H1 (cell line): Measurements from ENCODE around the gene C11orf58. TPM values are rescaled to one million over a fixed set of nuclear protein-coding genes. Genes with fewer than 3 reads are reported as not detected.

Experiments used
- CTCF ChIA-PET: fragments of 300-600 bp; sonication (Branson Sonifier 250); formaldehyde crosslinking; loops from one replicate; lab custom pipeline; 2021; ENCODE audit not compliant: partially characterized antibody; lab: Charles Lee
- POLR2A ChIA-PET: fragments of 300-600 bp; sonication (Branson Sonifier 250); formaldehyde crosslinking; loops from one replicate; lab custom pipeline; 2021; ENCODE audit warnings: inconsistent platforms; ENCODE audit not compliant: partially characterized antibody; lab: Charles Lee
- DNase-seq, 2 experiments: peaks; one replicate each; pipeline versions ENCODE4 v3.0.0 to v3.0.0-alpha.2; 2010 to 2022; ENCODE audit warnings: low spot score in 2 of 2, low read depth in 1 of 2, mixed read lengths in 1 of 2
- FAIRE-seq: peaks from 2 replicates; lab custom pipeline; 2011; peaks lifted over from hg19 to GRCh38; lab: Jason Lieb, UNC
- H2AFZ ChIP-seq: 2 replicates; pipeline ENCODE4 v1.8.1; 2012; ENCODE audit warnings: low read length, inconsistent platforms
- H2AK5ac ChIP-seq: 2 replicates; pipeline ENCODE4 v1.6.1; 2013; ENCODE audit warnings: low read depth, low read length
- H2BK120ac ChIP-seq: replicated peaks from 2 replicates; pipeline ENCODE3; 2013; ENCODE audit warnings: low read depth, low read length, inconsistent platforms
- H2BK12ac ChIP-seq: 2 replicates; pipeline ENCODE4 v1.6.1; 2013; ENCODE audit warnings: low read depth, low read length
- H2BK15ac ChIP-seq: 2 replicates; pipeline ENCODE4 v1.6.1; 2013; ENCODE audit warnings: low read length
- H2BK20ac ChIP-seq: 2 replicates; pipeline ENCODE4 v1.6.1; 2013; ENCODE audit warnings: low read length
- H2BK5ac ChIP-seq: 2 replicates; pipeline ENCODE4 v1.6.1; 2013; ENCODE audit warnings: low read depth, low read length
- H3K14ac ChIP-seq: 2 replicates; pipeline ENCODE4 v1.6.1; 2013; ENCODE audit warnings: inconsistent platforms; ENCODE audit not compliant: insufficient read length
- H3K18ac ChIP-seq: 2 replicates; pipeline ENCODE4 v1.6.1; 2013; ENCODE audit warnings: low read length; ENCODE audit errors: extremely low read depth
- H3K23ac ChIP-seq: 2 replicates; pipeline ENCODE4 v1.6.1; 2013; ENCODE audit warnings: inconsistent platforms; ENCODE audit not compliant: insufficient read length
- H3K23me2 ChIP-seq: 2 replicates; pipeline ENCODE4 v1.6.1; 2013; ENCODE audit warnings: low read depth, low read length
- H3K27ac ChIP-seq: 2 replicates; pipeline ENCODE4 v1.6.1; 2011; ENCODE audit warnings: low read depth, low read length, inconsistent platforms
- H3K27me3 ChIP-seq, 4 experiments: replicated peaks in 1 of 4; 1 replicate in 1 of 4; 2 replicates in 3 of 4; pipeline versions ENCODE4 v1.6.1 to v1.8.1; 2011 to 2013; ENCODE audit warnings: low read length in 3 of 4, mild to moderate bottlenecking in 3 of 4, inconsistent platforms in 2 of 4, mixed read lengths in 2 of 4, moderate library complexity in 1 of 4; ENCODE audit not compliant: control insufficient read depth in 3 of 4, insufficient read depth in 3 of 4; ENCODE audit errors: extremely low read depth in 1 of 4
- H3K36me3 ChIP-seq, 4 experiments: 2 replicates each; pipeline versions ENCODE4 v1.6.1 to v1.8.1; 2011 to 2013; ENCODE audit warnings: mild to moderate bottlenecking in 4 of 4, low read length in 3 of 4, moderate library complexity in 2 of 4, control low read depth in 1 of 4, inconsistent platforms in 1 of 4; ENCODE audit not compliant: insufficient read depth in 4 of 4, control insufficient read depth in 2 of 4
- H3K4ac ChIP-seq: replicated peaks from 2 replicates; pipeline ENCODE3; 2013; ENCODE audit warnings: low read length, low read depth, mixed read lengths, inconsistent platforms; ENCODE audit not compliant: insufficient read length
- H3K4me1 ChIP-seq, 4 experiments: replicated peaks in 1 of 4; 1 replicate in 1 of 4; 2 replicates in 3 of 4; pipeline versions ENCODE4 v1.6.1 to v1.8.1; 2011 to 2013; ENCODE audit warnings: low read length in 3 of 4, inconsistent platforms in 2 of 4, mixed read lengths in 1 of 4; ENCODE audit not compliant: insufficient read depth in 4 of 4, control insufficient read depth in 3 of 4
- H3K4me2 ChIP-seq, 2 experiments: 2 replicates each; pipeline versions ENCODE4 v1.6.1 to v1.8.1; 2011 to 2013; ENCODE audit warnings: low read depth in 2 of 2, low read length in 2 of 2, control low read depth in 1 of 2, inconsistent platforms in 1 of 2, mild to moderate bottlenecking in 1 of 2; ENCODE audit not compliant: insufficient read depth in 1 of 2
- H3K4me3 ChIP-seq, 4 experiments: fragments of 200-600, 300-600 bp in 1 of 4; sonication (generic), shearing (Covaris generic), sonication (Bioruptor Twin) in 1 of 4; 2 replicates each; pipeline versions ENCODE4 v1.5.1 to v1.8.1; 2011 to 2016; ENCODE audit warnings: low read length in 4 of 4, low read depth in 3 of 4, control low read depth in 2 of 4, inconsistent platforms in 2 of 4, mild to moderate bottlenecking in 2 of 4, mixed read lengths in 1 of 4, moderate library complexity in 1 of 4; ENCODE audit not compliant: insufficient read depth in 2 of 4; ENCODE audit errors: extremely low read depth in 1 of 4
- H3K56ac ChIP-seq: replicated peaks from 2 replicates; pipeline ENCODE3; 2013; ENCODE audit warnings: low read depth, mild to moderate bottlenecking, mixed read lengths, low read length, inconsistent platforms; ENCODE audit not compliant: insufficient read length
- H3K79me1 ChIP-seq: 2 replicates; pipeline ENCODE4 v1.6.1; 2013; ENCODE audit warnings: low read depth, low read length, control low read depth
- H3K79me2 ChIP-seq, 2 experiments: 2 replicates each; pipeline versions ENCODE4 v1.6.1 to v1.8.1; 2012 to 2013; ENCODE audit warnings: low read length in 2 of 2, mild to moderate bottlenecking in 2 of 2, inconsistent platforms in 1 of 2; ENCODE audit not compliant: insufficient read depth in 2 of 2, control insufficient read depth in 1 of 2
- H3K9ac ChIP-seq, 4 experiments: replicated peaks in 1 of 4; 1 replicate in 1 of 4; 2 replicates in 3 of 4; pipeline versions ENCODE4 v1.6.1 to v1.8.1; 2011 to 2013; ENCODE audit warnings: low read depth in 3 of 4, low read length in 3 of 4, control low read depth in 2 of 4, mild to moderate bottlenecking in 2 of 4, moderate library complexity in 2 of 4, inconsistent platforms in 1 of 4; ENCODE audit errors: extremely low read depth in 1 of 4
- H3K9me3 ChIP-seq, 2 experiments: 2 replicates each; pipeline versions ENCODE4 v1.6.1 to v1.8.1; 2012 to 2013; ENCODE audit warnings: mild to moderate bottlenecking in 2 of 2, moderate library complexity in 2 of 2, control low read depth in 1 of 2, inconsistent platforms in 1 of 2, low read depth in 1 of 2, low read length in 1 of 2, mixed read lengths in 1 of 2; ENCODE audit not compliant: insufficient read depth in 2 of 2
- H4K20me1 ChIP-seq, 2 experiments: replicated peaks in 1 of 2; 2 replicates each; pipeline versions ENCODE3 to v1.8.1; 2011 to 2013; ENCODE audit warnings: inconsistent platforms in 2 of 2, low read length in 2 of 2, mild to moderate bottlenecking in 1 of 2; ENCODE audit not compliant: insufficient read depth in 2 of 2, control insufficient read depth in 1 of 2
- H4K5ac ChIP-seq: 2 replicates; pipeline ENCODE4 v1.6.1; 2013; ENCODE audit warnings: low read length, low read depth, mixed read lengths, inconsistent platforms; ENCODE audit not compliant: insufficient read length
- H4K8ac ChIP-seq: 2 replicates; pipeline ENCODE4 v1.8.0; 2013; ENCODE audit warnings: mild to moderate bottlenecking, moderate library complexity, low read length, inconsistent platforms; ENCODE audit not compliant: insufficient read depth; ENCODE audit errors: extremely low read depth
- H4K91ac ChIP-seq: replicated peaks from 2 replicates; pipeline ENCODE3; 2013; ENCODE audit warnings: low read length, mixed read lengths, inconsistent platforms; ENCODE audit not compliant: insufficient read length
- GABPA ChIP-seq: IDR thresholded peaks from 2 replicates; pipeline ENCODE4 v1.6.1; 2011; ENCODE audit warnings: mild to moderate bottlenecking, low read length, moderate library complexity, borderline replicate concordance; ENCODE audit not compliant: insufficient read depth
- WGBS, 2 experiments: shearing (Covaris generic) in 1 of 2; methylation state at CpG; one replicate each; pipeline versions ENCODE4 v1.1.6 to v1.1.7; 2013 to 2015; ENCODE audit warnings: low lambda C conversion rate in 2 of 2, mixed read lengths in 2 of 2, inconsistent platforms in 1 of 2, low coverage in 1 of 2, missing lambda C conversion rate in 1 of 2; ENCODE audit not compliant: insufficient replicate concordance in 2 of 2, insufficient coverage in 1 of 2, insufficient read length in 1 of 2; ENCODE audit errors: extremely low coverage in 1 of 2, missing lambda C conversion rate in 1 of 2; 5-methylcytosine and 5-hydroxymethylcytosine counted together
- polyA plus RNA-seq, 7 experiments: library from polyadenylated mRNA; depleted of rRNA in 3 of 7; stranded (reverse) in 5 of 7; unstranded in 2 of 7; fragments of >200 nt in 5 of 7; fragments of 200-250 nt in 2 of 7; gene quantifications; 1 replicate in 5 of 7; 2 replicates in 1 of 7; 4 replicates in 1 of 7; pipeline versions ENCODE4 v1.2.1 to v1.2.3, GENCODE V29; 2011 to 2013; ENCODE audit warnings: missing spikeins in 2 of 7, mixed read lengths in 2 of 7
- total RNA-seq: library from RNA; stranded (reverse); fragmentation: NEBNext Ultra II Directional; extraction: Animal tissue kit (Norgen Biotek cat#: 25700); gene quantifications from 2 replicates; pipeline ENCODE4 v1.2.1, GENCODE V29; 2021

Gene C11orf58
- total and polyA plus RNA-seq, 2 of the 8 experiments (the other 6 are each of a cell fraction or from before 2014, with no cell fraction given), result 70.7 to 181 TPM

- Histone ChIP-seq H2BK5ac (no peak overlapping the region), H3K56ac (no peak overlapping the region), H3K27ac (no peak overlapping the region), H3K9ac (no peak overlapping the region), H4K91ac (no peak overlapping the region), H3K4me2 (no peak overlapping the region), H3K4me3 (no peak overlapping the region), H2BK15ac (no peak overlapping the region), H3K79me1 (no peaks in the 10 kb centered on the region), H3K14ac (no peak overlapping the region), H3K23ac (no peak overlapping the region), H3K4ac (no peak overlapping the region), H3K36me3 (peaks cover 0 to 6% (median 3%) of the 10 kb centered on the region in 4 experiments; a peak in 2 of 8 replicates), H3K18ac (no peak overlapping the region), H2BK120ac (no peak overlapping the region), H3K4me1 (no peaks in the 10 kb centered on the region), H2BK12ac (no peak overlapping the region), H4K20me1 (peaks cover 4 to 5% of the 10 kb centered on the region in 2 experiments), H2AK5ac (no peak overlapping the region), H3K27me3 (no peaks in the 10 kb centered on the region), H4K8ac (no peak overlapping the region), H3K23me2 (no peaks in the 10 kb centered on the region), H3K79me2 (no peaks in the 10 kb centered on the region), H2AFZ (no peak overlapping the region), H4K5ac (no peak overlapping the region), H2BK20ac (no peak overlapping the region), H3K9me3 (no peaks in the 10 kb centered on the region)
- FAIRE-seq, result no peak
- CTCF ChIA-PET, result interaction anchor here (0.7 to 10.7 kb wide), 30 partner anchors 8 to 291 kb away, joined by 3 to 119 read pairs (median 10); no protein-coding TSS in a partner anchor
- 90% methylated on average over 7 of the region's 7 CpGs; no CpG with 5 or more reads in 1 of the 2 experiments for WGBS, 2 experiments
- no peak for TF ChIP-seq GABPA
- no peak for DNase-seq
- POLR2A ChIA-PET, result interaction anchor here (2.3 to 3.1 kb wide), 2 partner anchors 49 to 291 kb away, joined by 11 to 12 read pairs; partner anchors contain the start of genes C11orf58 and RPS13
These were observed 48.7 kb downstream of the C11orf58 start for GRCh38 chr11:16787035-16787742.
